Naive thymus-derived CD4-positive, alpha-beta T cell (primary cell): ENCODE data around the gene BRCA1. TPM values are rescaled to one million over a fixed set of nuclear protein-coding genes. Genes with fewer than 3 reads are reported as not detected.
"Not testable (repeated sequence)": the region's sequence is repeated elsewhere in the genome, so short reads cannot be mapped to it uniquely, and the experiment has no call there.

Experiments
- ATAC-seq: fragments of 150-1000 bp; cut with Tn5 transposase; 2 replicates; pipeline ENCODE4 v1.10.0; 2021; ENCODE audit warnings: mild to moderate bottlenecking, moderate library complexity
- CTCF ChIA-PET: fragments of 350-600 bp; sonication (Branson Sonifier 250); formaldehyde crosslinking; loops from one replicate; lab custom pipeline; 2021; ENCODE audit warnings: antibody characterized with exemption; lab: Charles Lee
- POLR2A ChIA-PET: fragments of 350-600 bp; sonication (Branson Sonifier 250); formaldehyde crosslinking; loops from one replicate; lab custom pipeline; 2021; ENCODE audit warnings: antibody characterized with exemption, inconsistent platforms; lab: Charles Lee
- DNase-seq, 9 donors: peaks; one replicate each; pipeline versions ENCODE4 v3.0.0 to v3.0.0-alpha.2; 2020 to 2022; ENCODE audit warnings: mixed read lengths in 1 of 9
- H3K27ac ChIP-seq: one replicate; pipeline ENCODE4 v1.7.0; 2013; ENCODE audit warnings: mild to moderate bottlenecking, low read depth, low read length, moderate library complexity
- H3K27me3 ChIP-seq, 2 donors: one replicate each; pipeline ENCODE4 v1.7.0; 2013; ENCODE audit warnings: low read length in 2 of 2, mild to moderate bottlenecking in 2 of 2, moderate library complexity in 2 of 2; ENCODE audit not compliant: control insufficient read depth in 2 of 2, insufficient read depth in 2 of 2
- H3K36me3 ChIP-seq, 3 experiments: 1 replicate in 2 of 3; 2 replicates in 1 of 3; pipeline ENCODE4 v1.7.0; 2013; ENCODE audit warnings: low read length in 3 of 3, mild to moderate bottlenecking in 3 of 3, moderate library complexity in 1 of 3; ENCODE audit not compliant: insufficient read depth in 3 of 3, control insufficient read depth in 2 of 3
- H3K4me1 ChIP-seq, 2 donors: one replicate each; pipeline ENCODE4 v1.7.0; 2013; ENCODE audit warnings: low read length in 2 of 2, mild to moderate bottlenecking in 2 of 2, moderate library complexity in 1 of 2; ENCODE audit not compliant: control insufficient read depth in 2 of 2, insufficient read depth in 2 of 2
- H3K4me3 ChIP-seq: 2 replicates; pipeline ENCODE4 v1.7.0; 2013; ENCODE audit warnings: mild to moderate bottlenecking, low read length
- H3K9me3 ChIP-seq, 3 experiments: 1 replicate in 2 of 3; 2 replicates in 1 of 3; pipeline ENCODE4 v1.7.0; 2013; ENCODE audit warnings: low read length in 3 of 3; ENCODE audit not compliant: control insufficient read depth in 2 of 3
- H3K27ac Mint-ChIP-seq, 9 donors: one replicate each; pipeline ENCODE4 v1.8.0; 2020 to 2022; ENCODE audit warnings: mixed read lengths in 9 of 9, mild to moderate bottlenecking in 8 of 9, moderate library complexity in 5 of 9, inconsistent platforms in 2 of 9
- H3K27me3 Mint-ChIP-seq, 5 donors: one replicate each; pipeline ENCODE4 v1.8.0; 2021 to 2022; ENCODE audit warnings: mixed read lengths in 5 of 5, mild to moderate bottlenecking in 1 of 5
- H3K36me3 Mint-ChIP-seq, 5 donors: one replicate each; pipeline ENCODE4 v1.8.0; 2020 to 2022; ENCODE audit warnings: mixed read lengths in 5 of 5, mild to moderate bottlenecking in 3 of 5, inconsistent platforms in 1 of 5
- H3K4me1 Mint-ChIP-seq, 7 donors: one replicate each; pipeline ENCODE4 v1.8.0; 2020 to 2022; ENCODE audit warnings: mixed read lengths in 7 of 7, mild to moderate bottlenecking in 3 of 7, inconsistent platforms in 1 of 7
- H3K4me3 Mint-ChIP-seq, 10 donors: one replicate each; pipeline ENCODE4 v1.8.0; 2020 to 2022; ENCODE audit warnings: mild to moderate bottlenecking in 10 of 10, mixed read lengths in 10 of 10, moderate library complexity in 6 of 10, inconsistent platforms in 2 of 10
- H3K9me3 Mint-ChIP-seq, 11 donors: one replicate each; pipeline ENCODE4 v1.8.0; 2020 to 2022; ENCODE audit warnings: mixed read lengths in 11 of 11, mild to moderate bottlenecking in 4 of 11, inconsistent platforms in 1 of 11, moderate library complexity in 1 of 11
- intact Hi-C, 2 donors: fragments of 100-400 bp; cut with micrococcal nuclease; formaldehyde crosslinking; loops; one replicate each; pipeline ENCODE4 v1.15.1; 2023
- polyA plus RNA-seq, 2 donors: library from polyadenylated mRNA; unstranded; fragments of 300-500 nt; fragmentation: Illumina TruSeq; gene quantifications; one replicate each; pipeline ENCODE4 v1.2.3, GENCODE V29; 2021
- total RNA-seq, 6 experiments: library from RNA in 5 of 6; stranded (reverse) in 5 of 6; gene quantifications; 1 replicate in 5 of 6; 2 replicates in 1 of 6; pipeline ENCODE4 v1.2.3 and lab custom pipeline; 2021 to 2026

BRCA1 gene
- total and polyA plus RNA-seq, 7 experiments from 2014 or later, result 1.1 to 54.1 (median 4.5) TPM

- POLR2A ChIA-PET, result interaction anchor here (1.1 to 2.4 kb wide), 3 partner anchors 10 to 160 kb away, joined by 4 to 12 read pairs (median 4); partner anchors contain the start of genes RPL27 and VAT1
- CTCF ChIA-PET, result interaction anchor here (0.7 to 1.9 kb wide), 2 partner anchors 13 to 321 kb away, joined by 3 to 6 read pairs; partner anchors contain the start of gene RPL27
- no peak overlapping the region for H3K27ac ChIP-seq
- peaks cover 0 to 45% (median 6%) of the 10 kb centered on the region in 3 experiments for H3K36me3 ChIP-seq
- Mint-ChIP-seq H3K4me3 (no peak overlapping the region), H3K9me3 (no peaks in the 10 kb centered on the region), H3K36me3 (peaks cover 0 to 17% (median 0%) of the 10 kb centered on the region in 5 donors), H3K27me3 (no peaks in the 10 kb centered on the region), H3K27ac (peak overlapping the region in 2 of 9 donors; percentile 47 to 67), H3K4me1 (peaks cover 6 to 24% (median 18%) of the 10 kb centered on the region in 7 donors)
- no peak overlapping the region for H3K4me3 ChIP-seq
- H3K27me3 ChIP-seq, result no peaks in the 10 kb centered on the region
- no peaks in the 10 kb centered on the region for H3K9me3 ChIP-seq
- no peaks in the 10 kb centered on the region for H3K4me1 ChIP-seq
- ATAC-seq, result no peak
- intact Hi-C loops, result no loop called here
- no peak for DNase-seq
Observed at GRCh38 chr17:43011728-43012472, 113.3 kb downstream of the BRCA1 start.

DNA sequence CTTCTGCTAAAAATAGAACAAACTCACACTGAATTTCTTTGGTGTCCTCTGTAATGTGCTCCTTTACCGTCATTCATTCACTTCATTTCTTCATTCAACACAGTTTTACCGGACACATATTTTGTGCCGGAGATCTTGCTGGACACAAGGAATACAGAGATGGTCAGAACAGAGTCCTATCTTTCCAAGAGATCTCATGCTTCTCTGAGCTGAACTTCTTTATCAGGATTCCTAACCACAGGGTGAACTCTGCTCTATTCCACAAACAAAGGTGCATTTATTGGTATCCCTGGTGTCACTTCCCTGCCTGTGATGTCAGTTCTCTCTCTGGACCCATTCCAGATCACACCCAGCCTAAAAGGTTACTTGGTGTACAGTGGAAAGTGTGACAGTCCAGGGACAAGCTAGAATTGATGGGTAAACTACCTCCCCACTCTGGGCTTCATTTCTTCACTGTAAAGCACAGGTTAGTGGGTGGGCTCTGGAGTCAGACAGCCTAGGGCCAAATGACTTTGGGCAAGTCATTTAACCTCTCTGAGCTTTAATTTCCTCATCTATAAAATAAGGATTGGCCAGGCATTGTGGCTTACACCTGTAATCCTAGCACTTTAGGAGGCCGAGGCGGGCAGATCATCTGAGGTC lies 114.4 kb downstream of the BRCA1 start:
- peak overlapping the region in 2 of 10 donors; percentile 21 to 45 for H3K4me3 Mint-ChIP-seq
- no peaks in the 10 kb centered on the region for H3K9me3 Mint-ChIP-seq
- intact Hi-C loops, result no loop called here
- H3K27ac Mint-ChIP-seq, result peak overlapping the region in 7 of 9 donors; percentile 17 to 65 (median 31)
- POLR2A ChIA-PET, result interaction anchor here (1.0 kb wide), 1 partner anchor 12 kb away, joined by 3 read pairs; the partner anchor contains the start of gene VAT1
- peaks cover 0 to 22% (median 0%) of the 10 kb centered on the region in 5 donors for H3K36me3 Mint-ChIP-seq
- no peaks in the 10 kb centered on the region for H3K4me1 ChIP-seq
- no peaks in the 10 kb centered on the region for H3K9me3 ChIP-seq
- H3K4me3 ChIP-seq, result no peak overlapping the region
- no peaks in the 10 kb centered on the region for H3K27me3 Mint-ChIP-seq
- peaks cover 6 to 29% (median 25%) of the 10 kb centered on the region in 7 donors for H3K4me1 Mint-ChIP-seq
- CTCF ChIA-PET, result interaction anchor here (0.6 to 1.9 kb wide), 2 partner anchors 12 to 14 kb away, joined by 3 to 6 read pairs; partner anchors contain the start of genes RND2 and RPL27
- peak overlapping the region; percentile 12 for H3K27ac ChIP-seq
- no peaks in the 10 kb centered on the region for H3K27me3 ChIP-seq
- peaks cover 0 to 45% (median 6%) of the 10 kb centered on the region in 3 experiments for H3K36me3 ChIP-seq
- DNase-seq (no peak), ATAC-seq (no peak)

GRCh38 chr17:43006639-43007551 lies 118.3 kb downstream of the BRCA1 start, which contains the start of gene IFI35:
Gene IFI35, plus strand, starts transcription at chr17:43006784. Its CDS starts 164 bp downstream, at chr17:43006948.
- Mint-ChIP-seq H3K4me3 (peak within 1 kb of the TSS; percentile 86 to 100 (median 100)), H3K27ac (peak within 1 kb of the TSS; percentile 94 to 100 (median 100)), H3K9me3 (no peaks in the 10 kb centered on the region), H3K36me3 (peaks cover 0 to 11% (median 4%) of the 10 kb centered on the region in 5 donors), H3K4me1 (peaks cover 6 to 25% (median 24%) of the 10 kb centered on the region in 7 donors), H3K27me3 (no peaks in the 10 kb centered on the region)
- ATAC-seq, result peak; percentile 99
- peak; percentile 63 to 85 (median 82) for DNase-seq
- Histone ChIP-seq H3K4me3 (peak within 1 kb of the TSS; percentile 97), H3K36me3 (peaks cover 4 to 27% (median 5%) of the 10 kb centered on the region in 3 experiments), H3K4me1 (no peaks in the 10 kb centered on the region), H3K27me3 (no peaks in the 10 kb centered on the region), H3K27ac (peak within 1 kb of the TSS; percentile 99), H3K9me3 (no peaks in the 10 kb centered on the region)
- CTCF ChIA-PET, result interaction anchor here (0.6 to 1.2 kb wide), 10 partner anchors 9 to 398 kb away, joined by 3 to 10 read pairs (median 3); partner anchors contain the start of genes RETREG3, RPL27 and TMEM106A
- intact Hi-C loops, result loop anchor here (1.0 to 2.0 kb wide), 13 partner anchors 9 to 476 kb away; partner anchors contain the start of genes NBR1 (in 2 of the 2), BRCA1 (in 1 of the 2), DHX8 (in 1 of the 2) and PTGES3L (in 1 of the 2)
- POLR2A ChIA-PET, result interaction anchor here (0.7 to 3.2 kb wide), 11 partner anchors 8 to 354 kb away, joined by 3 to 31 read pairs (median 4); partner anchors contain the start of genes RPL27, TMEM106A and VAT1

GRCh38 chr17:43003542-43004172 lies 121.5 kb downstream of the BRCA1 start:
- Histone ChIP-seq H3K4me3 (no peak overlapping the region), H3K4me1 (peaks cover 10 to 12% of the 10 kb centered on the region in 2 donors), H3K27ac (peak overlapping the region; percentile 57), H3K27me3 (no peaks in the 10 kb centered on the region), H3K9me3 (no peaks in the 10 kb centered on the region), H3K36me3 (peaks cover 8 to 38% (median 10%) of the 10 kb centered on the region in 3 experiments)
- ChIA-PET CTCF (interaction anchor here (0.7 to 1.2 kb wide), 2 partner anchors 104 to 336 kb away, joined by 3 read pairs; no protein-coding TSS in a partner anchor), POLR2A (no interaction called here)
- H3K27me3 Mint-ChIP-seq, result no peaks in the 10 kb centered on the region
- peak overlapping the region in 5 of 9 donors; percentile 14 to 29 (median 21) for H3K27ac Mint-ChIP-seq
- no peak overlapping the region for H3K4me3 Mint-ChIP-seq
- H3K4me1 Mint-ChIP-seq, result peaks cover 11 to 29% (median 23%) of the 10 kb centered on the region in 7 donors
- intact Hi-C loops, result no loop called here
- no peaks in the 10 kb centered on the region for H3K9me3 Mint-ChIP-seq
- DNase-seq, result no peak
- ATAC-seq, result no peak
- H3K36me3 Mint-ChIP-seq, result peaks cover 0 to 24% (median 17%) of the 10 kb centered on the region in 5 donors

GRCh38 chr17:43000894-43001293 lies 124.3 kb downstream of the BRCA1 start:
- DNase-seq, CTCF ChIA-PET: not testable (repeated sequence)
- peak overlapping the region in 3 of 9 donors; percentile 59 to 70 (median 65) for H3K27ac Mint-ChIP-seq

More at GRCh38 chr17:43000894-43001293, 124.3 kb downstream of the BRCA1 start:
- Mint-ChIP-seq H3K4me1 (peaks cover 21 to 29% (median 24%) of the 10 kb centered on the region in 7 donors), H3K36me3 (peaks cover 0 to 21% (median 17%) of the 10 kb centered on the region in 5 donors)
- H3K36me3 ChIP-seq, result peaks cover 8 to 38% (median 10%) of the 10 kb centered on the region in 3 experiments
- H3K27me3 ChIP-seq, H3K9me3 Mint-ChIP-seq, H3K9me3 ChIP-seq, H3K27me3 Mint-ChIP-seq, H3K4me3 ChIP-seq, H3K4me3 Mint-ChIP-seq, intact Hi-C loops, ATAC-seq: not testable (repeated sequence)
- POLR2A ChIA-PET, result interaction anchor here (1.4 kb wide), 1 partner anchor 171 kb away, joined by 4 read pairs; no protein-coding TSS in a partner anchor
- peak overlapping the region; percentile 97 for H3K27ac ChIP-seq
- H3K4me1 ChIP-seq, result peaks cover 15 to 18% of the 10 kb centered on the region in 2 donors
